Neural cell (in vitro differentiated cells): ENCODE data around the gene ZSCAN1. TPM values are rescaled to one million over a fixed set of nuclear protein-coding genes. Genes with fewer than 3 reads are reported as not detected.

Source experiments
- H2AFZ ChIP-seq: fragments of 200-600, 300-800 bp; sonication (generic), shearing (Covaris generic); 2 replicates; pipeline ENCODE4 v1.6.0; 2014; ENCODE audit warnings: low read depth, mild to moderate bottlenecking, antibody characterized with exemption, low read length, moderate library complexity
- H3F3A ChIP-seq: fragments of 200-600 bp; shearing (Covaris generic); 2 replicates; pipeline ENCODE4 v1.6.1; 2016; ENCODE audit warnings: mild to moderate bottlenecking, moderate library complexity, mixed read lengths, antibody characterized with exemption, low read length; ENCODE audit not compliant: insufficient read depth, poor library complexity, severe bottlenecking
- H3K27ac ChIP-seq: fragments of 200-600, 300-800 bp; sonication (generic), shearing (Covaris generic); 2 replicates; pipeline ENCODE4 v1.5.1; 2014; ENCODE audit warnings: mild to moderate bottlenecking, low read length, moderate library complexity
- H3K27me3 ChIP-seq: fragments of 300-800, 200-600 bp; sonication (generic), shearing (Covaris generic); 2 replicates; pipeline ENCODE4 v1.6.0; 2014; ENCODE audit warnings: mild to moderate bottlenecking, low read depth, low read length, moderate library complexity; ENCODE audit not compliant: insufficient read depth
- H3K36me3 ChIP-seq: fragments of 300-800, 200-600 bp; sonication (generic), shearing (Covaris generic); 2 replicates; pipeline ENCODE4 v1.5.1; 2014; ENCODE audit warnings: mild to moderate bottlenecking, antibody characterized with exemption, low read length, moderate library complexity; ENCODE audit not compliant: insufficient read depth
- H3K4me2 ChIP-seq: fragments of 300-800, 200-600 bp; sonication (generic), shearing (Covaris generic); 2 replicates; pipeline ENCODE4 v1.6.0; 2014; ENCODE audit warnings: mild to moderate bottlenecking, low read length
- H3K4me3 ChIP-seq: fragments of 300-800, 200-600 bp; sonication (generic), shearing (Covaris generic); 2 replicates; pipeline ENCODE4 v1.5.1; 2014; ENCODE audit warnings: mild to moderate bottlenecking, low read length, moderate library complexity
- H3K79me2 ChIP-seq: fragments of 200-600 bp; shearing (Covaris generic); replicated peaks from 2 replicates; pipeline ENCODE4 v1.6.0; 2014; ENCODE audit warnings: mild to moderate bottlenecking, low read length, moderate library complexity; ENCODE audit not compliant: insufficient read depth
- H3K9ac ChIP-seq: fragments of 300-800, 200-600 bp; sonication (generic), shearing (Covaris generic); 2 replicates; pipeline ENCODE4 v1.6.1; 2016; ENCODE audit warnings: mild to moderate bottlenecking, low read length, mixed read lengths
- H3K9me2 ChIP-seq: fragments of 200-600 bp; shearing (Covaris generic); 2 replicates; pipeline ENCODE4 v1.6.1; 2016; ENCODE audit warnings: mild to moderate bottlenecking, low read length, mixed read lengths; ENCODE audit not compliant: insufficient read depth
- H3K9me3 ChIP-seq: fragments of 200-600, 300-800 bp; sonication (generic), shearing (Covaris generic); 2 replicates; pipeline ENCODE4 v1.6.1; 2016; ENCODE audit warnings: mild to moderate bottlenecking, mixed run types, low read length, moderate library complexity, mixed read lengths
- H4K20me1 ChIP-seq: fragments of 200-600 bp; shearing (Covaris generic); 2 replicates; pipeline ENCODE4 v1.6.1; 2016; ENCODE audit warnings: mild to moderate bottlenecking, mixed run types; ENCODE audit not compliant: insufficient read depth
- EP300 ChIP-seq: fragments of 450-650 bp; conservative IDR thresholded peaks from 2 replicates; pipeline ENCODE4 v1.6.1; 2014; ENCODE audit warnings: antibody characterized with exemption, mild to moderate bottlenecking, moderate library complexity; ENCODE audit not compliant: poor library complexity, severe bottlenecking
- MXI1 ChIP-seq: fragments of 450-650 bp; conservative IDR thresholded peaks from 2 replicates; pipeline ENCODE4 v1.6.1; 2014; ENCODE audit warnings: antibody characterized with exemption, mild to moderate bottlenecking; ENCODE audit not compliant: poor library complexity, severe bottlenecking
- POLR2AphosphoS5 ChIP-seq: IDR thresholded peaks from 2 replicates; pipeline ENCODE4 v1.6.1; 2012
- RAD21 ChIP-seq: fragments of 450-650 bp; conservative IDR thresholded peaks from 2 replicates; pipeline ENCODE4 v1.6.1; 2014; ENCODE audit warnings: antibody characterized with exemption, mild to moderate bottlenecking, moderate library complexity
- REST ChIP-seq: IDR thresholded peaks from 2 replicates; pipeline ENCODE4 v1.6.1; 2012; ENCODE audit warnings: borderline replicate concordance
- SMC3 ChIP-seq: fragments of 450-650 bp; conservative IDR thresholded peaks from 2 replicates; pipeline ENCODE4 v1.6.1; 2014; ENCODE audit warnings: antibody characterized with exemption, mild to moderate bottlenecking, moderate library complexity; ENCODE audit not compliant: poor library complexity
- TAF1 ChIP-seq: IDR thresholded peaks from 2 replicates; pipeline ENCODE4 v1.6.1; 2012; ENCODE audit warnings: low read depth
- polyA plus RNA-seq: library from polyadenylated mRNA; depleted of rRNA; stranded (reverse); fragments of >200 nt; gene quantifications from 2 replicates; pipeline ENCODE4 v1.2.3, GENCODE V29; 2014

Gene ZSCAN1
- polyA plus RNA-seq, 1 donor from 2014 or later, result 6.3 TPM

GRCh38 chr19:58038688-58039204 is 4.9 kb downstream of the ZSCAN1 start:
- H3F3A ChIP-seq, result no peaks in the 10 kb centered on the region
- H3K4me3 ChIP-seq, result no peak overlapping the region
- H3K27ac ChIP-seq, result no peak overlapping the region

GRCh38 chr19:58040751-58041525 is 7.1 kb downstream of the ZSCAN1 start:
- Histone ChIP-seq H3K4me3 (no peak overlapping the region), H3K9me3 (peaks cover 9% of the 10 kb centered on the region), H2AFZ (no peak overlapping the region), H3K9me2 (no peaks in the 10 kb centered on the region), H4K20me1 (no peaks in the 10 kb centered on the region), H3K79me2 (no peaks in the 10 kb centered on the region), H3K27ac (no peak overlapping the region), H3F3A (no peaks in the 10 kb centered on the region), H3K9ac (no peak overlapping the region), H3K4me2 (no peak overlapping the region), H3K27me3 (no peaks in the 10 kb centered on the region), H3K36me3 (no peaks in the 10 kb centered on the region)
- TF ChIP-seq POLR2AphosphoS5, result no peak
- TF ChIP-seq EP300, result no peak
- no peak for TF ChIP-seq REST
- no peak for TF ChIP-seq SMC3
- TF ChIP-seq TAF1, result no peak

More at GRCh38 chr19:58038688-58039204, 4.9 kb downstream of the ZSCAN1 start:
- H3K9me2 ChIP-seq, result no peaks in the 10 kb centered on the region
- TF ChIP-seq REST (no peak), POLR2AphosphoS5 (no peak), TAF1 (no peak), MXI1 (no peak), RAD21 (no peak), EP300 (no peak)
- no peak overlapping the region for H3K9ac ChIP-seq
- H3K79me2 ChIP-seq, result no peaks in the 10 kb centered on the region
- H3K27me3 ChIP-seq, result no peaks in the 10 kb centered on the region
- peaks cover 9% of the 10 kb centered on the region for H3K9me3 ChIP-seq
- H3K4me2 ChIP-seq, result no peak overlapping the region
- no peak overlapping the region for H2AFZ ChIP-seq
- H3K36me3 ChIP-seq, result no peaks in the 10 kb centered on the region
- H4K20me1 ChIP-seq, result no peaks in the 10 kb centered on the region
